H1 (cell line): Measurements from ENCODE around the gene SLC25A42. TPM values are rescaled to one million over a fixed set of nuclear protein-coding genes. Genes with fewer than 3 reads are reported as not detected.

Experiments used
- CTCF ChIA-PET: fragments of 300-600 bp; sonication (Branson Sonifier 250); formaldehyde crosslinking; loops from one replicate; lab custom pipeline; 2021; ENCODE audit not compliant: partially characterized antibody; lab: Charles Lee
- POLR2A ChIA-PET: fragments of 300-600 bp; sonication (Branson Sonifier 250); formaldehyde crosslinking; loops from one replicate; lab custom pipeline; 2021; ENCODE audit warnings: inconsistent platforms; ENCODE audit not compliant: partially characterized antibody; lab: Charles Lee
- DNase-seq, 2 experiments: peaks; one replicate each; pipeline versions ENCODE4 v3.0.0 to v3.0.0-alpha.2; 2010 to 2022; ENCODE audit warnings: low spot score in 2 of 2, low read depth in 1 of 2, mixed read lengths in 1 of 2
- FAIRE-seq: peaks from 2 replicates; lab custom pipeline; 2011; peaks lifted over from hg19 to GRCh38; lab: Jason Lieb, UNC
- H2AFZ ChIP-seq: 2 replicates; pipeline ENCODE4 v1.8.1; 2012; ENCODE audit warnings: low read length, inconsistent platforms
- H2AK5ac ChIP-seq: 2 replicates; pipeline ENCODE4 v1.6.1; 2013; ENCODE audit warnings: low read depth, low read length
- H2BK120ac ChIP-seq: replicated peaks from 2 replicates; pipeline ENCODE3; 2013; ENCODE audit warnings: low read depth, low read length, inconsistent platforms
- H2BK12ac ChIP-seq: 2 replicates; pipeline ENCODE4 v1.6.1; 2013; ENCODE audit warnings: low read depth, low read length
- H2BK15ac ChIP-seq: 2 replicates; pipeline ENCODE4 v1.6.1; 2013; ENCODE audit warnings: low read length
- H2BK20ac ChIP-seq: 2 replicates; pipeline ENCODE4 v1.6.1; 2013; ENCODE audit warnings: low read length
- H2BK5ac ChIP-seq: 2 replicates; pipeline ENCODE4 v1.6.1; 2013; ENCODE audit warnings: low read depth, low read length
- H3K14ac ChIP-seq: 2 replicates; pipeline ENCODE4 v1.6.1; 2013; ENCODE audit warnings: inconsistent platforms; ENCODE audit not compliant: insufficient read length
- H3K18ac ChIP-seq: 2 replicates; pipeline ENCODE4 v1.6.1; 2013; ENCODE audit warnings: low read length; ENCODE audit errors: extremely low read depth
- H3K23ac ChIP-seq: 2 replicates; pipeline ENCODE4 v1.6.1; 2013; ENCODE audit warnings: inconsistent platforms; ENCODE audit not compliant: insufficient read length
- H3K23me2 ChIP-seq: 2 replicates; pipeline ENCODE4 v1.6.1; 2013; ENCODE audit warnings: low read depth, low read length
- H3K27ac ChIP-seq: 2 replicates; pipeline ENCODE4 v1.6.1; 2011; ENCODE audit warnings: low read depth, low read length, inconsistent platforms
- H3K27me3 ChIP-seq, 4 experiments: replicated peaks in 1 of 4; 1 replicate in 1 of 4; 2 replicates in 3 of 4; pipeline versions ENCODE4 v1.6.1 to v1.8.1; 2011 to 2013; ENCODE audit warnings: low read length in 3 of 4, mild to moderate bottlenecking in 3 of 4, inconsistent platforms in 2 of 4, mixed read lengths in 2 of 4, moderate library complexity in 1 of 4; ENCODE audit not compliant: control insufficient read depth in 3 of 4, insufficient read depth in 3 of 4; ENCODE audit errors: extremely low read depth in 1 of 4
- H3K36me3 ChIP-seq, 4 experiments: 2 replicates each; pipeline versions ENCODE4 v1.6.1 to v1.8.1; 2011 to 2013; ENCODE audit warnings: mild to moderate bottlenecking in 4 of 4, low read length in 3 of 4, moderate library complexity in 2 of 4, control low read depth in 1 of 4, inconsistent platforms in 1 of 4; ENCODE audit not compliant: insufficient read depth in 4 of 4, control insufficient read depth in 2 of 4
- H3K4ac ChIP-seq: replicated peaks from 2 replicates; pipeline ENCODE3; 2013; ENCODE audit warnings: low read length, low read depth, mixed read lengths, inconsistent platforms; ENCODE audit not compliant: insufficient read length
- H3K4me1 ChIP-seq, 4 experiments: replicated peaks in 1 of 4; 1 replicate in 1 of 4; 2 replicates in 3 of 4; pipeline versions ENCODE4 v1.6.1 to v1.8.1; 2011 to 2013; ENCODE audit warnings: low read length in 3 of 4, inconsistent platforms in 2 of 4, mixed read lengths in 1 of 4; ENCODE audit not compliant: insufficient read depth in 4 of 4, control insufficient read depth in 3 of 4
- H3K4me2 ChIP-seq, 2 experiments: 2 replicates each; pipeline versions ENCODE4 v1.6.1 to v1.8.1; 2011 to 2013; ENCODE audit warnings: low read depth in 2 of 2, low read length in 2 of 2, control low read depth in 1 of 2, inconsistent platforms in 1 of 2, mild to moderate bottlenecking in 1 of 2; ENCODE audit not compliant: insufficient read depth in 1 of 2
- H3K4me3 ChIP-seq, 4 experiments: fragments of 200-600, 300-600 bp in 1 of 4; sonication (generic), shearing (Covaris generic), sonication (Bioruptor Twin) in 1 of 4; 2 replicates each; pipeline versions ENCODE4 v1.5.1 to v1.8.1; 2011 to 2016; ENCODE audit warnings: low read length in 4 of 4, low read depth in 3 of 4, control low read depth in 2 of 4, inconsistent platforms in 2 of 4, mild to moderate bottlenecking in 2 of 4, mixed read lengths in 1 of 4, moderate library complexity in 1 of 4; ENCODE audit not compliant: insufficient read depth in 2 of 4; ENCODE audit errors: extremely low read depth in 1 of 4
- H3K56ac ChIP-seq: replicated peaks from 2 replicates; pipeline ENCODE3; 2013; ENCODE audit warnings: low read depth, mild to moderate bottlenecking, mixed read lengths, low read length, inconsistent platforms; ENCODE audit not compliant: insufficient read length
- H3K79me1 ChIP-seq: 2 replicates; pipeline ENCODE4 v1.6.1; 2013; ENCODE audit warnings: low read depth, low read length, control low read depth
- H3K79me2 ChIP-seq, 2 experiments: 2 replicates each; pipeline versions ENCODE4 v1.6.1 to v1.8.1; 2012 to 2013; ENCODE audit warnings: low read length in 2 of 2, mild to moderate bottlenecking in 2 of 2, inconsistent platforms in 1 of 2; ENCODE audit not compliant: insufficient read depth in 2 of 2, control insufficient read depth in 1 of 2
- H3K9ac ChIP-seq, 4 experiments: replicated peaks in 1 of 4; 1 replicate in 1 of 4; 2 replicates in 3 of 4; pipeline versions ENCODE4 v1.6.1 to v1.8.1; 2011 to 2013; ENCODE audit warnings: low read depth in 3 of 4, low read length in 3 of 4, control low read depth in 2 of 4, mild to moderate bottlenecking in 2 of 4, moderate library complexity in 2 of 4, inconsistent platforms in 1 of 4; ENCODE audit errors: extremely low read depth in 1 of 4
- H3K9me3 ChIP-seq, 2 experiments: 2 replicates each; pipeline versions ENCODE4 v1.6.1 to v1.8.1; 2012 to 2013; ENCODE audit warnings: mild to moderate bottlenecking in 2 of 2, moderate library complexity in 2 of 2, control low read depth in 1 of 2, inconsistent platforms in 1 of 2, low read depth in 1 of 2, low read length in 1 of 2, mixed read lengths in 1 of 2; ENCODE audit not compliant: insufficient read depth in 2 of 2
- H4K20me1 ChIP-seq, 2 experiments: replicated peaks in 1 of 2; 2 replicates each; pipeline versions ENCODE3 to v1.8.1; 2011 to 2013; ENCODE audit warnings: inconsistent platforms in 2 of 2, low read length in 2 of 2, mild to moderate bottlenecking in 1 of 2; ENCODE audit not compliant: insufficient read depth in 2 of 2, control insufficient read depth in 1 of 2
- H4K5ac ChIP-seq: 2 replicates; pipeline ENCODE4 v1.6.1; 2013; ENCODE audit warnings: low read length, low read depth, mixed read lengths, inconsistent platforms; ENCODE audit not compliant: insufficient read length
- H4K8ac ChIP-seq: 2 replicates; pipeline ENCODE4 v1.8.0; 2013; ENCODE audit warnings: mild to moderate bottlenecking, moderate library complexity, low read length, inconsistent platforms; ENCODE audit not compliant: insufficient read depth; ENCODE audit errors: extremely low read depth
- H4K91ac ChIP-seq: replicated peaks from 2 replicates; pipeline ENCODE3; 2013; ENCODE audit warnings: low read length, mixed read lengths, inconsistent platforms; ENCODE audit not compliant: insufficient read length
- BACH1 ChIP-seq: IDR thresholded peaks from 2 replicates; pipeline ENCODE4 v1.6.1; 2012; ENCODE audit warnings: low read length, improper control_type of control experiment
- BRCA1 ChIP-seq: IDR thresholded peaks from 2 replicates; pipeline ENCODE4 v1.6.1; 2012; ENCODE audit warnings: low read depth, low read length, improper control_type of control experiment
- CBX8 ChIP-seq: fragments of 300-800, 300-1000 bp; sonication (generic); IDR thresholded peaks from 2 replicates; pipeline ENCODE4 v1.7.1; 2016; ENCODE audit warnings: low read depth, low read length, borderline replicate concordance
- EGR1 ChIP-seq: IDR thresholded peaks from 2 replicates; pipeline ENCODE4 v1.6.1; 2011; ENCODE audit warnings: low read depth, low read length, borderline replicate concordance
- EP300 ChIP-seq, 2 experiments: IDR thresholded peaks; 1 replicate in 1 of 2; 2 replicates in 1 of 2; pipeline ENCODE4 v1.6.1; 2011 to 2012; ENCODE audit warnings: low read depth in 2 of 2, low read length in 2 of 2, mild to moderate bottlenecking in 2 of 2, borderline replicate concordance in 1 of 2, inconsistent platforms in 1 of 2, moderate library complexity in 1 of 2
- MAFK ChIP-seq: IDR thresholded peaks from 2 replicates; pipeline ENCODE4 v1.6.1; 2012; ENCODE audit warnings: low read depth, mild to moderate bottlenecking, improper control_type of control experiment, low read length
- RXRA ChIP-seq: IDR thresholded peaks from 2 replicates; pipeline ENCODE4 v1.6.1; 2011; ENCODE audit warnings: low read depth, mild to moderate bottlenecking, low read length, moderate library complexity; ENCODE audit not compliant: insufficient read depth
- SP1 ChIP-seq: IDR thresholded peaks from 2 replicates; pipeline ENCODE4 v1.6.1; 2011; ENCODE audit warnings: low read depth, low read length
- SP4 ChIP-seq: IDR thresholded peaks from 2 replicates; pipeline ENCODE4 v1.6.1; 2012; ENCODE audit warnings: low read length, inconsistent platforms
- SUZ12 ChIP-seq: fragments of 200-600 bp; sonication (generic); IDR thresholded peaks from 2 replicates; pipeline ENCODE4 v1.6.1; 2012; ENCODE audit warnings: mild to moderate bottlenecking, inconsistent platforms, low read length, moderate library complexity, mixed read lengths
- TAF7 ChIP-seq: optimal IDR thresholded peaks from 2 replicates; pipeline ENCODE3; 2011; ENCODE audit warnings: low read depth, mild to moderate bottlenecking, inconsistent platforms, low read length, moderate library complexity, borderline replicate concordance
- TEAD4 ChIP-seq: IDR thresholded peaks from 2 replicates; pipeline ENCODE4 v1.6.1; 2012; ENCODE audit warnings: low read depth, low read length, inconsistent platforms, mixed read lengths
- WGBS, 2 experiments: shearing (Covaris generic) in 1 of 2; methylation state at CpG; one replicate each; pipeline versions ENCODE4 v1.1.6 to v1.1.7; 2013 to 2015; ENCODE audit warnings: low lambda C conversion rate in 2 of 2, mixed read lengths in 2 of 2, inconsistent platforms in 1 of 2, low coverage in 1 of 2, missing lambda C conversion rate in 1 of 2; ENCODE audit not compliant: insufficient replicate concordance in 2 of 2, insufficient coverage in 1 of 2, insufficient read length in 1 of 2; ENCODE audit errors: extremely low coverage in 1 of 2, missing lambda C conversion rate in 1 of 2; 5-methylcytosine and 5-hydroxymethylcytosine counted together
- polyA plus RNA-seq, 7 experiments: library from polyadenylated mRNA; depleted of rRNA in 3 of 7; stranded (reverse) in 5 of 7; unstranded in 2 of 7; fragments of >200 nt in 5 of 7; fragments of 200-250 nt in 2 of 7; gene quantifications; 1 replicate in 5 of 7; 2 replicates in 1 of 7; 4 replicates in 1 of 7; pipeline versions ENCODE4 v1.2.1 to v1.2.3, GENCODE V29; 2011 to 2013; ENCODE audit warnings: missing spikeins in 2 of 7, mixed read lengths in 2 of 7
- total RNA-seq: library from RNA; stranded (reverse); fragmentation: NEBNext Ultra II Directional; extraction: Animal tissue kit (Norgen Biotek cat#: 25700); gene quantifications from 2 replicates; pipeline ENCODE4 v1.2.1, GENCODE V29; 2021

SLC25A42 gene
- total and polyA plus RNA-seq, 2 of the 8 experiments (the other 6 are each of a cell fraction or from before 2014, with no cell fraction given), result 5.9 to 6.2 TPM

DNA sequence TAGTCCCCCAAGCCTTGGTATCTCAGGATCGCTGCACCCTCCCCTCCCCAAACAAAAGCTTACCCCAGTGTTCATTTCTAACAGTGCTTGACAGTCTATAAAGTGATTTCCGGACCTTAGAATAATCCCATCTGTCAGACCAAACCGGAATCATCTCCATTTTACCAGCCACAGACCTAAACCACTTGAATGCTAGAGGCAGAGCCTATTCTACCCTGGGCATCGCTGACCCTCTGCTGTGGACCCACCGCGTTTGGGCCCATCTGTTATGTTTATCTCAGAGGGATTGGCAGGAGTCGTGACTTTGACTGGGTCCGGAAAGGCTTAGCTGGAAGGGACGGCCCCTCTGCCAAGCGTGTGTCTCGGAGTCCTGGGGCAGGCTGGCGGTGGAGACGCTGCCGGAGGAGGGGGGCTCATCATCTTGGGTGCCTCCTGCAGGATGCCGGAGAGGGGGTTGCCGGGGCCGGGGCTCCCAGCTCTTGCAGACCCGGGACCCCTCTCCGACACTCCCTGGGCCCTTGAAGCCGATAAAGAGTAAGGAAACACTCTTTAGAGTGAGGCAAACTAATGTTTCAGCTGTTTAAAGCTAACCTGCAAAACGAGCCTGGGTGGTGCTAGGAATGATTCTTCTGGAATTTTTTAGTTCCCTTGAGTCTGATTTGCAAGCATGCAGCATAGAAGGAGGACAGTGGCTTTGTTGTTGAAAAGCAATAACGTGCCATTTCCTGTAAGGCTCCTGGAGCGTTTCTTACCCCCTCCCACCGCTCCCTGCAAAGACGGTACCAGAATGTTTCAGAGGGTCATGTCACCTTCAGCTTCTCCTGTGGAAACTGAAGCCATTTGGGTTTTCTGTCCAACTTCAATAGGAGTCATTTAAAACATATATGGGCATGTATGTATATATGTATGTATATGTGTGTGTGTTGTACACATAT, 1.3 kb downstream of the SLC25A42 start:
- no peaks in the 10 kb centered on the region for H3K79me2 ChIP-seq
- H3K9ac ChIP-seq, result no peak overlapping the region
- H4K91ac ChIP-seq, result no peak overlapping the region
- no peak overlapping the region for H3K27ac ChIP-seq
- WGBS, 2 experiments, result 52% methylated on average over 25 of the region's 25 CpGs; no CpG with 5 or more reads in 1 of the 2 experiments
- H3K14ac ChIP-seq, result no peak overlapping the region
- H2AFZ ChIP-seq, result no peak overlapping the region
- no peak overlapping the region for H2BK5ac ChIP-seq
- CTCF ChIA-PET, result interaction anchor here (0.9 to 5.0 kb wide), 7 partner anchors 12 to 109 kb away, joined by 3 to 29 read pairs (median 4); no protein-coding TSS in a partner anchor
- H4K20me1 ChIP-seq, result peaks cover 2 to 3% of the 10 kb centered on the region in 2 experiments
- H3K79me1 ChIP-seq, result no peaks in the 10 kb centered on the region
- no peak overlapping the region for H3K56ac ChIP-seq
- H2BK20ac ChIP-seq, result no peak overlapping the region
- H3K18ac ChIP-seq, result no peak overlapping the region
- no peak overlapping the region for H2BK12ac ChIP-seq
- H3K9me3 ChIP-seq, result no peaks in the 10 kb centered on the region
- H2AK5ac ChIP-seq, result no peak overlapping the region
- no peak for DNase-seq
- peak overlapping the region in 1 of 4 experiments; percentile 59; a peak in 2 of 8 replicates for H3K4me3 ChIP-seq
- H3K27me3 ChIP-seq, result peaks cover 0 to 45% (median 34%) of the 10 kb centered on the region in 4 experiments; a peak in 6 of 7 replicates
- FAIRE-seq, result no peak
- H2BK15ac ChIP-seq, result no peak overlapping the region
- peaks cover 6% of the 10 kb centered on the region for H3K23me2 ChIP-seq
- peaks cover 0 to 7% (median 5%) of the 10 kb centered on the region in 4 experiments; a peak in 5 of 7 replicates for H3K4me1 ChIP-seq
- H3K23ac ChIP-seq, result no peak overlapping the region
- no peak overlapping the region for H4K8ac ChIP-seq
- H2BK120ac ChIP-seq, result no peak overlapping the region
- H4K5ac ChIP-seq, result no peak overlapping the region
- POLR2A ChIA-PET, result interaction anchor here (1.1 to 5.1 kb wide), 3 partner anchors 23 to 51 kb away, joined by 4 to 31 read pairs (median 5); no protein-coding TSS in a partner anchor
- no peak overlapping the region for H3K4ac ChIP-seq
- peak overlapping the region; percentile 72 to 92; a peak in 3 of 4 replicates for H3K4me2 ChIP-seq
- no peaks in the 10 kb centered on the region for H3K36me3 ChIP-seq
- no peak for TF ChIP-seq CBX8
- no peak for TF ChIP-seq RXRA
- TF ChIP-seq SP4, result no peak
- no peak for TF ChIP-seq BRCA1
- TF ChIP-seq TAF7, result no peak
- TF ChIP-seq TEAD4, result no peak
- no peak for TF ChIP-seq EP300 (IDR thresholded peaks at IDR 0.05; ENCODE audit: borderline replicate concordance in 1 of 2, low read depth in 2 of 2, low read length in 2 of 2)
- no peak for TF ChIP-seq SP1
- TF ChIP-seq EGR1, result no peak
- no peak for TF ChIP-seq SUZ12
- TF ChIP-seq BACH1, result no peak
- no peak for TF ChIP-seq MAFK
